HUDEP-2 (cell line): ENCODE results near the gene KRT81.
"Not testable (repeated sequence)": the region's sequence is repeated elsewhere in the genome, so short reads cannot be mapped to it uniquely, and the experiment has no call there.

ENCODE experiments used
- DNase-seq, 76 experiments: peaks; one replicate each; lab custom pipeline; 2025; ENCODE audit not compliant: unreplicated experiment in 76 of 76; lab: John Stamatoyannopoulos, UW

Gene KRT81

GRCh38 chr12:52278575-52279421, 12.5 kb downstream of the KRT81 start:
- DNase-seq = peak in 58 of 76 experiments; percentile 3 to 72 (median 40)

- no peak for DNase-seq
These were observed 13.7 kb downstream of the KRT81 start for GRCh38 chr12:52277486-52278245.

DNA sequence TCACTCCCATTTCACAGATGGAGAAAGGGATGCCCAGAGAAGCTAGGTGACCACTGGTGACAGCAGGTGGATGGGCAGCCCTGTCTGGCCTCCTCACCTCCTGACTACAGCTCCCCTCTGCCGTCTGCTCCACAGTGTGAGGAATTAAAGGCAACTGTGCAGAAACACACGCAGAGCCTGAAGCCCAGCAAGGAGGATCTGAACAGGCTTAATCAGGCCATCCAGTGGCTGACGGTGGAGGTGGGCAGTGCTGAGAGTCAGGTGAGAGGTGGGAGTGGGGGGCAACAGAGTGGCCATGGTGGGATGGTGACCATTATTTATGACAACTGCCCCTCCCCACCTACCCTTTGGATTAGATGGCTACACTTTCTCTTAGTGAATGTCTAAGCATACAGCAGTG, 15.6 kb downstream of the KRT81 start:
- DNase-seq = no peak

GRCh38 chr12:52274521-52275120, 16.7 kb downstream of the KRT81 start, which contains the start of gene KRT86:
KRT86 (plus strand) TSS chr12:52274645; CDS start chr12:52301917, 27,272 bp downstream.
- no peak for DNase-seq

GRCh38 chr12:52271158-52271557, 20.2 kb downstream of the KRT81 start:
- no peak for DNase-seq

DNA sequence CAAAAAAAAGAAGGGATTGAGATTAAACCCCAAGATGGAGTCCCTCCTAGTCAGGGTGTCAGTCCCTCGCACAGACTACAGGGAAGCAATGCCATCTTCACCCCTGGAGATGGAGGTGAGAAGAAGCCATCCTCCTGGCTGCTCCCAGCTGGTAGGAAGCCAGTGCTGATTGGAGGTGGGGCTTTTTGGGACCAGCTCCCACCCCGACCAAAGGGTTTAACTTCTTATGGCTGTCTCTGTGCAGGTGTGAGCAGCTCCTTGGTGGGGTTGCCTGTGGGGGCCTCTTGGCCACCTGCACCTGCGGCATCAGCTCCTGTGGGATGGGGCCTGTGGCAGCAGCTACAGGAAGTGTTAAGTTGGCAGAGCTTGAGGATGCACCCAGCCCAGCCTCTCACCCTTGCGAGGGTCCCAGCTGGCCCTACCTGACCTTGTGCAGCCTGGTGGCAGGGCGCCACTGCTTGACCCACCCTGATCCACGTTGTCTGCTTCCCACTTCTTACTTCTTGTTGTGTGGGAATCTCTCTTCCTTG, 20.7 kb downstream of the KRT81 start:
- no peak for DNase-seq

DNA sequence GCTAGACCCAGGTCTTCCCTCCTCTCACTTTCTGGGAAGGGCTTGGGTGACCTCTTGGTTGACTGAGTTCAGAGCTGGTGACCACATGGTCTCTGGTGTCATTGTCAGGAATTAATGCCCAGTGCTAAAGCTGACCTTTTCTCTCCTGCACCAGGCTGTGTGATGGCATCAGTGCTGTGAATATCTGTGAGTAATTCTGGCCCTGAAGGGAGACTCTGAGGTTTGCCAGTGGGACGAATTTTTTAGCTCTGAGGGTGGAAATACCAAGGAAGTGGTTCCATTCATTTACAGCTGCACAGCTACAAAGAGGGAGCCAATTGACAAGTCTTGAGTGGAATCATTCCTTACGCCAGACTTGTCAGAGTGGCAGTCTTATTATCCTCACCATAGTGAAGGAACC, 23.1 kb downstream of the KRT81 start:
- no peak for DNase-seq

DNA sequence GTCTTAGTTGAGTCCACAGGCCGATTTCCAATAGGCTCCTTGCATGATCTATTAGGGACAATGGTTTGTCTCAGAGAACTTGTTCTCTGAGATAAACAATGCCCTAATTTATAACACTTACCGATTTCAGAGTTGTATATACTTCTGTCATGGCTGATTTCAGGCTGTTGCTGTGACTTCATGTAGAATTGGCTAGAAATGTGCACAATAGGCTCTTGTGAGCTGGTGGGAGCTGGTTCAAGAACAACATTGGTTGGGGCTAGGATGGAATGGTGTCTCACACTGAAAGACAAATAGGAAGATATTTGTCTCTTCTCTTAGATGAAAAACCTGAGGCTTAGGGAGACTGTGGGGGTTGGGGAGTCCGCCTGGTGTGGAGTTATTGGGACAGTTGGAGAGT, 23.6 kb downstream of the KRT81 start:
- no peak for DNase-seq

GRCh38 chr12:52267266-52267665, 24.1 kb downstream of the KRT81 start:
- no peak for DNase-seq

- no peak for DNase-seq
These were observed 24.8 kb downstream of the KRT81 start for GRCh38 chr12:52266514-52266913.

DNA sequence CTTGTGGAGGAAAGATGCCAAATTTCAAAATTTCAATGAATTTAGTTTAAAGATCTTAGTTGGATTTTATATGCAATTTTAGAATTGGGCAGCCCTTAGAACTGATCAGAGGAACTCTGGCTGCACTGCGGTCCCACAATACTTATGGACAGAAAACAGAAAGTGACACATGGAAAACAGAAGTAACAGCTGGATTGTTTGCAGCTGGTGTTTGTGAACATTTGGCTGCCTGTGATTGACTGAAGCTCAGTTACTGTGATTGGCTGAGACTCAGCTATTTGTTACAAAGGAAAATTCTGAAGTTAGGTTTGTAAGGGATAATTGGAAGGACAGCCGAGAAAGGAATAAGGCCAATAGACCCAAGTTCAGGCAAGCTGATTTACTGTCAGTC, 26.9 kb downstream of the KRT81 start:
- DNase-seq = no peak

- no peak for DNase-seq
These were observed 27.4 kb downstream of the KRT81 start for GRCh38 chr12:52263761-52264434.

- DNase-seq = no peak
These were observed 29.0 kb downstream of the KRT81 start for GRCh38 chr12:52262286-52262685.

GRCh38 chr12:52261208-52261484, 30.2 kb downstream of the KRT81 start:
- no peak for DNase-seq

DNA sequence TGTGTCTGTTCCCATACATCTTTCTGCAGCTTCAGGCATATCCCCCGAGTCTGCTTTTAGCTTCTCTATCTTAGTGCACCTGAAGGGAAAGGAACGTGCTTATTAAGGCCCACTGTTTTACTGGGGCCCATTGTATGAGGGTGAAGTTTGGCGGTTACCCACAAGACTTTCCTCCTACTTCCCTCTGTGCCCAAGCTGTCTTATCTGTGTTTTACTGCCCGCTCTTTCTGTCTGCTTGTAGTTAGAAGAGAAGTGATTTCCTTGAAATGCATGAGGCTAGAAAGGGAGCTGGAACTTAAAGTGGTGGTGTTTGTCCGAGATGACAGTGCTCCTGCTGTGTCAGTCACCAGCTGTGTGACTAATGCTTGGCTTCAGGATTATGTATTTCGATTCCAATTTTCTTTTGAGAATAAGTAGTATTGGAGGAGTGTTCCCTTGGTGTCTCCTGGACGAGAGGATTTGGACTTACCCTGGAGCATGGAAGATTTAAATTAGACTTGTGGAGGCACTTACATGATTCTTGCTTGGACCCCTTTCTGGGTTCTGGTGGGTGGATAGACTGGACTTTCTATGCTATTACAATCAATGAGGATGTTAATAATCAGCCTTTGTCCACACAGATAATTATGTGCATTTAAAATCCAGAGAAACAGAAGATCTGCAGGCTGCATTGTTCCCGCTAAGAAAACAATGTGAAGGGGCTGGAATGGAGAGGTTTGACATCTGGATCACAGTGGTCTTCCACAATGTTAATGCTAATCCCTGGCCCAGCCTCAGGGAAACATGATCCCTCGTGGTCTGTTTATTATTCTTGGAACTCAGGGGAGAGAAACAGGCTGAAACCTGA, 30.8 kb downstream of the KRT81 start:
- DNase-seq = peak in 9 of 76 experiments; percentile 6 to 61 (median 22)

- no peak for DNase-seq
These were observed 31.6 kb downstream of the KRT81 start for GRCh38 chr12:52259657-52260243.

DNA sequence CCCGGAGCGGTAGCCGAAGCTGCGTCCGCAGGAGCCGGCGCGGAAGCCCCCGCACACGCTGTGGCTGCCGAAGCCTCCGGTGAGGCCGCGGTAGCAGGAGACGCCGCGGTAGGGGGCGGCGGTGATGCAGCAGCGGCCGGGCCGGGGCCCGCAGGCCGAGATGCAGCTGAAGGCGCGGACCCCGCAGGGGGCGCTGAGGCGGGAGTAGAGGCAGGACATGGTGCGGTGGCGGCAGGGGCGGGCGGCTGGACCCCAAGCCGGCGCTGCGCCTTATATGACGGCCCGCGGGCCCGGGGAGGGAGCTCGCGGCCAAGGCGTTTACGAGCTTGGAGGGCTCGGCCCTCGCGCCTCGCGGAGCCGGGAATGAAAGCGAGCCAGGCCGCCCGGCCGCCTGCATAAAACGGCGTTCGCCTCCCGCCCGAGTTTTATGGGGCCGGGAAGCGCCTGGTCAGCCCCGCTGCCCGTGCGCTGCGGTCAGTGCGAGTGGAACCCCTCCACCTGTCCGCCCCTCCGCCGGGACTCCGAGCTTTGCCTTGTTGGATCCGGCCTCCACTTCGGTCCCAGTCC, 32.9 kb downstream of the KRT81 start:
- no peak for DNase-seq

DNA sequence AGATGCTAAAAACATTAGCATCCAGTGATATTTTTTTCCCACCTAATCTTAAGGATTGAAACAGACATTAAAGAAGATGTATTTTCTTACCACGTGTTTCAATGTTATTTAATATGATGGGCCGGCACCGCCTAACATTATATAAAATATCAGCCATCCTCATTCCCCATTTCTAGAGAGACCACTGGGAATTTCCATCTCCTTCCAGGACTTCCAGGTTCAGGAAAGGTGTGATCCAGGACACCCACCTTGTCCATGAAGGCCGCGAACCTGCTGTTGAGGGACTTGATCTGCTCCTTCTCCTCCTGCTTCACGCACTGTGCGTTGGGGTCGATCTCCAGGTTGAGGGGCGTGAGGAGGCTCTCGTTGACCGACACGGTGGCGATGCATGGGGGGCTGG, 33.4 kb downstream of the KRT81 start:
- DNase-seq = not testable (repeated sequence)

DNA sequence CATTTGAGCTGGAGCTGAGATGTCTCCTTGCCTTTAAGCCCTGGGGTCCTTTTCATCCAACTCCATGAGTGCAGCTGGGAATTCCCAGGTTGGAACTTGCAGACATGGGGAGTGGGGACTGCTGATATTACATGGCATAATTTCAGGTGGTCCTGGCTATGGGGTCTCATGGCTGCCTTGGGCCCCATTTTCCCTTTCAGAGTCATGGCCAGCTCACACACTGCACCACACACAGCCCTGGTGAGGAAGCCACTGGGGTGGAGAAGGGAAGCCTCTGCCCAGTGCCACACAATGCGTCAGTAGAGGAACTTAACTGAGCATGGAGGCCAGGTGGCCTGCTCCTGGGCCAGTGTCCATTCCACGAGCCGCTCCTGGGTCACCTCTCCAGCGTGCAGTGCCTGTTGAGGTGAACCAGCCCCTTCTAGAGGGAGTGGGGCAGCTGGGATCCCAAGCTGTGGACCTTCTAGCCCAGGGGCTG, 34.2 kb downstream of the KRT81 start:
- DNase-seq = no peak
